HCT116 (cell line): ENCODE measurements around the gene HPX.

Experiments
- ATF3 ChIP-seq: IDR thresholded peaks from 2 replicates; pipeline ENCODE4 v1.6.1; 2012
- CEBPB ChIP-seq: IDR thresholded peaks from 2 replicates; pipeline ENCODE4 v1.6.1; 2012; ENCODE audit warnings: low read depth
- CTCF ChIP-seq, 3 experiments: fragments of 200-600 bp in 1 of 3; sonication (generic) in 1 of 3; IDR thresholded peaks in 2 of 3; conservative IDR thresholded peaks in 1 of 3; 2 replicates each; pipeline ENCODE4 v1.5.1; 2012 to 2017; ENCODE audit warnings: low read depth in 2 of 3, low read length in 2 of 3, antibody characterized with exemption in 1 of 3, borderline replicate concordance in 1 of 3, control low read depth in 1 of 3, mild to moderate bottlenecking in 1 of 3, mixed read lengths in 1 of 3, mixed run types in 1 of 3, moderate library complexity in 1 of 3; ENCODE audit not compliant: insufficient read depth in 1 of 3
- EGR1 ChIP-seq: IDR thresholded peaks from 2 replicates; pipeline ENCODE4 v1.6.1; 2012; ENCODE audit warnings: low read depth
- ELF1 ChIP-seq: IDR thresholded peaks from 2 replicates; pipeline ENCODE4 v1.6.1; 2012; ENCODE audit warnings: low read depth, borderline replicate concordance
- EZH2 ChIP-seq: fragments of 200-600 bp; sonication (generic); IDR thresholded peaks from 2 replicates; pipeline ENCODE4 v1.6.1; 2017; ENCODE audit warnings: antibody characterized with exemption, mixed run types
- JUND ChIP-seq: IDR thresholded peaks from 2 replicates; pipeline ENCODE4 v1.6.1; 2012
- MAX ChIP-seq: IDR thresholded peaks from 2 replicates; pipeline ENCODE4 v1.6.1; 2012
- POLR2A ChIP-seq: IDR thresholded peaks from 2 replicates; pipeline ENCODE4 v1.7.0; 2011; ENCODE audit warnings: borderline replicate concordance; ENCODE audit not compliant: insufficient read depth, insufficient read length; ENCODE audit errors: extremely low read depth
- POLR2AphosphoS5 ChIP-seq: IDR thresholded peaks from 2 replicates; pipeline ENCODE4 v1.6.1; 2011; ENCODE audit warnings: mild to moderate bottlenecking, low read depth, low read length, moderate library complexity
- RAD21 ChIP-seq: IDR thresholded peaks from 2 replicates; pipeline ENCODE4 v1.6.1; 2012; ENCODE audit warnings: low read depth, mild to moderate bottlenecking
- SIN3A ChIP-seq: IDR thresholded peaks from 2 replicates; pipeline ENCODE4 v1.6.1; 2012; ENCODE audit warnings: low read depth
- SRF ChIP-seq: IDR thresholded peaks from 2 replicates; pipeline ENCODE4 v1.6.1; 2012; ENCODE audit warnings: low read depth
- ZNF274 ChIP-seq: fragments of 200-500 bp; sonication (Bioruptor generic); IDR thresholded peaks from 2 replicates; pipeline ENCODE4 v1.6.1; 2014; ENCODE audit warnings: mild to moderate bottlenecking, low read depth, low read length, inconsistent platforms

DNA sequence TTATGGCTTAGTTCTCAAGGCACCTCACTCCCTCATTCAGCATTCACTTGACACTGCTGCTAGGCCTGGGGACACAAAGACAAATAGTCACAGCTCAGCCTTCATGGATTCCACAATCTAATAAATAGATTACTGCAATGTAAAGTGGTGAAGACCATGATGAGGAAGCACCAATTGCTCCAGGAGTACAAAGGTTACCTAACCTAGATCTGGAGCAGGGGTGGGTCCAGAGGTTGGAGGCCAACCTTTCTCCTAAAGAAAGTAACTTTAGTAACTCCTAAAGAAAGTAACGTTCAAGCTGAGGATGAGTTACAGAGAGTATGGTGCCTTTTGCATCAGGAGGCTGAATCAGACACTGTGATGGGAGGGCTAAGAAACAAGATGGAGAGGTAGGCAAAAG lies 28.8 kb upstream of the HPX start:
- no peak for TF ChIP-seq RAD21
- TF ChIP-seq CEBPB = no peak
- TF ChIP-seq POLR2A = no peak
- TF ChIP-seq CTCF (IDR thresholded peaks at IDR 0.05 in 2 of 3, conservative IDR thresholded peaks at IDR 0.05 in 1 of 3; ENCODE audit: borderline replicate concordance in 1 of 3, insufficient read depth in 1 of 3, low read depth in 2 of 3, low read length in 2 of 3) = no peak
- no peak for TF ChIP-seq SRF
- TF ChIP-seq EZH2 = no peak
- TF ChIP-seq SIN3A = no peak
- no peak for TF ChIP-seq EGR1
- TF ChIP-seq JUND = no peak
- no peak for TF ChIP-seq ZNF274
- no peak for TF ChIP-seq MAX
- TF ChIP-seq ELF1 = no peak
- TF ChIP-seq POLR2AphosphoS5 = no peak
- TF ChIP-seq ATF3 = no peak
